Central memory CD8-positive, alpha-beta T cell (primary cell): ENCODE results near the gene HAPLN1.

ENCODE experiments used
- ATAC-seq: fragments of 150-1000 bp; cut with Tn5 transposase; replicated peaks from 2 replicates; pipeline ENCODE4 v1.10.0; 2022; ENCODE audit warnings: mild to moderate bottlenecking, moderate FRiP score, moderate number of reproducible peaks; ENCODE audit not compliant: poor library complexity, severe bottlenecking; ENCODE audit errors: extremely low read depth
- DNase-seq, 2 donors: peaks; one replicate each; pipeline ENCODE4 v3.0.0; 2021; ENCODE audit warnings: low spot score in 2 of 2
- H3K27ac Mint-ChIP-seq: one replicate; pipeline ENCODE4 v1.8.0; 2022; ENCODE audit warnings: low read depth, mild to moderate bottlenecking, moderate library complexity, mixed read lengths
- H3K27me3 Mint-ChIP-seq: one replicate; pipeline ENCODE4 v1.8.0; 2022; ENCODE audit warnings: mixed read lengths
- H3K36me3 Mint-ChIP-seq: one replicate; pipeline ENCODE4 v1.8.0; 2022; ENCODE audit warnings: mild to moderate bottlenecking, moderate library complexity, mixed read lengths; ENCODE audit not compliant: insufficient read depth
- H3K4me1 Mint-ChIP-seq: one replicate; pipeline ENCODE4 v1.8.0; 2022; ENCODE audit warnings: mixed read lengths
- H3K4me3 Mint-ChIP-seq: one replicate; pipeline ENCODE4 v1.8.0; 2022; ENCODE audit warnings: mild to moderate bottlenecking, moderate library complexity, mixed read lengths
- H3K9me3 Mint-ChIP-seq: one replicate; pipeline ENCODE4 v1.8.0; 2022; ENCODE audit warnings: mixed read lengths

The HAPLN1 gene

GRCh38 chr5:83711982-83712601 lies 8.6 kb downstream of the HAPLN1 start:
- Mint-ChIP-seq H3K4me3 (no peak overlapping the region), H3K27ac (no peak overlapping the region), H3K27me3 (peaks cover 24% of the 10 kb centered on the region), H3K9me3 (no peaks in the 10 kb centered on the region), H3K36me3 (peaks cover 2% of the 10 kb centered on the region), H3K4me1 (no peaks in the 10 kb centered on the region)
- DNase-seq: no peak
- ATAC-seq: no peak

- H3K9me3 Mint-ChIP-seq: no peaks in the 10 kb centered on the region
Measured at GRCh38 chr5:83709973-83710372, 10.7 kb downstream of the HAPLN1 start.

GRCh38 chr5:83708170-83708569 lies 12.5 kb downstream of the HAPLN1 start:
- Mint-ChIP-seq H3K4me1 (no peaks in the 10 kb centered on the region), H3K36me3 (peaks cover 2% of the 10 kb centered on the region), H3K27me3 (peaks cover 15% of the 10 kb centered on the region), H3K27ac (no peak overlapping the region), H3K9me3 (no peaks in the 10 kb centered on the region), H3K4me3 (no peak overlapping the region)
- ATAC-seq: no peak
- no peak for DNase-seq

More at GRCh38 chr5:83709973-83710372, 10.7 kb downstream of the HAPLN1 start:
- DNase-seq (no peak), ATAC-seq (no peak)
- H3K36me3 Mint-ChIP-seq: peaks cover 2% of the 10 kb centered on the region
- H3K27me3 Mint-ChIP-seq: peaks cover 22% of the 10 kb centered on the region
- H3K27ac Mint-ChIP-seq: no peak overlapping the region
- no peaks in the 10 kb centered on the region for H3K4me1 Mint-ChIP-seq
- H3K4me3 Mint-ChIP-seq: no peak overlapping the region

GRCh38 chr5:83703059-83703458 lies 17.6 kb downstream of the HAPLN1 start:
- Mint-ChIP-seq H3K4me1 (no peaks in the 10 kb centered on the region), H3K27me3 (no peaks in the 10 kb centered on the region), H3K27ac (no peak overlapping the region), H3K36me3 (no peaks in the 10 kb centered on the region), H3K4me3 (no peak overlapping the region), H3K9me3 (no peaks in the 10 kb centered on the region)
- DNase-seq (no peak), ATAC-seq (no peak)

- Mint-ChIP-seq H3K4me3 (no peak overlapping the region), H3K27ac (no peak overlapping the region), H3K36me3 (no peaks in the 10 kb centered on the region), H3K4me1 (no peaks in the 10 kb centered on the region), H3K9me3 (no peaks in the 10 kb centered on the region), H3K27me3 (no peaks in the 10 kb centered on the region)
- no peak for DNase-seq
- ATAC-seq: no peak
Measured at GRCh38 chr5:83701886-83702285, 18.8 kb downstream of the HAPLN1 start.

GRCh38 chr5:83689881-83690280 lies 30.8 kb downstream of the HAPLN1 start:
- no peak for ATAC-seq
- DNase-seq: no peak
- no peaks in the 10 kb centered on the region for H3K27me3 Mint-ChIP-seq
- no peaks in the 10 kb centered on the region for H3K4me1 Mint-ChIP-seq
- H3K36me3 Mint-ChIP-seq: no peaks in the 10 kb centered on the region
- no peak overlapping the region for H3K27ac Mint-ChIP-seq
- H3K9me3 Mint-ChIP-seq: no peaks in the 10 kb centered on the region
- H3K4me3 Mint-ChIP-seq: no peak overlapping the region

GRCh38 chr5:83688281-83688680 lies 32.4 kb downstream of the HAPLN1 start:
- H3K9me3 Mint-ChIP-seq: peaks cover 8% of the 10 kb centered on the region
- no peak overlapping the region for H3K27ac Mint-ChIP-seq
- no peaks in the 10 kb centered on the region for H3K36me3 Mint-ChIP-seq
- DNase-seq (no peak), ATAC-seq (no peak)
- no peak overlapping the region for H3K4me3 Mint-ChIP-seq
- no peaks in the 10 kb centered on the region for H3K4me1 Mint-ChIP-seq
- peaks cover 5% of the 10 kb centered on the region for H3K27me3 Mint-ChIP-seq

- Mint-ChIP-seq H3K9me3 (peaks cover 8% of the 10 kb centered on the region), H3K4me1 (no peaks in the 10 kb centered on the region), H3K27ac (no peak overlapping the region), H3K36me3 (no peaks in the 10 kb centered on the region), H3K27me3 (peaks cover 10% of the 10 kb centered on the region), H3K4me3 (no peak overlapping the region)
- DNase-seq (no peak), ATAC-seq (no peak)
Measured at GRCh38 chr5:83687124-83687619, 33.5 kb downstream of the HAPLN1 start.

GRCh38 chr5:83686251-83686650 lies 34.4 kb downstream of the HAPLN1 start:
- ATAC-seq (no peak), DNase-seq (no peak)
- H3K27ac Mint-ChIP-seq: no peak overlapping the region
- H3K9me3 Mint-ChIP-seq: peaks cover 8% of the 10 kb centered on the region
- H3K36me3 Mint-ChIP-seq: no peaks in the 10 kb centered on the region
- no peak overlapping the region for H3K4me3 Mint-ChIP-seq
- no peaks in the 10 kb centered on the region for H3K4me1 Mint-ChIP-seq
- H3K27me3 Mint-ChIP-seq: peaks cover 10% of the 10 kb centered on the region

GRCh38 chr5:83683836-83684235 lies 36.8 kb downstream of the HAPLN1 start:
- H3K4me3 Mint-ChIP-seq: no peak overlapping the region
- peaks cover 10% of the 10 kb centered on the region for H3K27me3 Mint-ChIP-seq
- H3K4me1 Mint-ChIP-seq: no peaks in the 10 kb centered on the region
- DNase-seq (no peak), ATAC-seq (no peak)
- no peak overlapping the region for H3K27ac Mint-ChIP-seq
- no peaks in the 10 kb centered on the region for H3K36me3 Mint-ChIP-seq
- H3K9me3 Mint-ChIP-seq: peaks cover 8% of the 10 kb centered on the region

- Mint-ChIP-seq H3K27ac (no peak overlapping the region), H3K4me3 (no peak overlapping the region), H3K9me3 (peaks cover 11% of the 10 kb centered on the region), H3K27me3 (no peaks in the 10 kb centered on the region), H3K36me3 (no peaks in the 10 kb centered on the region), H3K4me1 (no peaks in the 10 kb centered on the region)
- no peak for DNase-seq
- no peak for ATAC-seq
Measured at GRCh38 chr5:83672646-83673045, 48.0 kb downstream of the HAPLN1 start.

GRCh38 chr5:83672158-83672557 lies 48.5 kb downstream of the HAPLN1 start:
- ATAC-seq (no peak), DNase-seq (no peak)
- Mint-ChIP-seq H3K36me3 (no peaks in the 10 kb centered on the region), H3K4me1 (no peaks in the 10 kb centered on the region), H3K4me3 (no peak overlapping the region), H3K27me3 (no peaks in the 10 kb centered on the region), H3K9me3 (peaks cover 11% of the 10 kb centered on the region), H3K27ac (no peak overlapping the region)

- H3K9me3 Mint-ChIP-seq: peaks cover 11% of the 10 kb centered on the region
- no peak overlapping the region for H3K4me3 Mint-ChIP-seq
- no peaks in the 10 kb centered on the region for H3K36me3 Mint-ChIP-seq
- DNase-seq (no peak), ATAC-seq (no peak)
- no peaks in the 10 kb centered on the region for H3K4me1 Mint-ChIP-seq
- H3K27me3 Mint-ChIP-seq: no peaks in the 10 kb centered on the region
- no peak overlapping the region for H3K27ac Mint-ChIP-seq
Measured at GRCh38 chr5:83665631-83666030, 55.0 kb downstream of the HAPLN1 start.
